NCI-H1092 (cell line): ENCODE data around the gene HSPA4L.

ENCODE experiments used
- DNase-seq: peaks from one replicate; lab custom pipeline; 2025; lab: John Stamatoyannopoulos, UW

Gene HSPA4L

DNA sequence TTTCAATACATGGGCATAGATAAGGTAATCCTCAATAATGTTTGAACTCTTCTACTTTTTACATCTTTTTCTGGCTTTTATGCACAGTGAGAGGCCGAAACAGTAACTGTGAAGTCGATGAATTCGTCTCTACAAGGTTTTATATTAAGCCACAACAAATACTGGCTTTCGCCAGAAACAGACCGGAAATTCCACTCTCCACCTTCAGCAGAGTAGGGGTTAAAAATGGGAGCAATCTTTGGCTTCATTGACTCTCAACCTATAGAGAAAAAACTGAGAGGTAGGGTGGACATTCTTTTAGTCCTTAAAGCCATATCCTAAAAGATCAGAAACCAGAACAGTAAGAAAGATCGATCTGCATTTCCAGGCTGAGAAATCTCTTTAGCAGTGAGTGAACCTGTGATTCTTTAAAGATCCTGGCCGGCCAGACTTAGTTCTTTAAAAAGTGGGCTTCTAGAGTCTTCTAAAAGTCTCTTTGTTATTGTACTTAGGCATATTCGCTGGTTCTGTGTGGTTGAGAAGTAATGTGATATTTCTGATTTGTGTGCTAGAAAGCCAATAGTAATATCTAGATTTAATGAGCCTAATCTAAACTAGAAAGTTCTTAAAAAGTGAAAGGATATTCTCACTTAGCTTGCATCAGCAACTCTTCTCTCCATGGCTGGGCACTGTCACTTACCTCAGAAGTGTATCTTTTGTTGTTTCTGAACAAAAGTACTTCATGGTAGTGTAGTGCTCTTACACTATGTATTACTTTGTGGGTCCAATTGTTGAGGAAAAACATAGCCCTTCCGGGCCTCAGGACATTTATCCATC, 2.0 kb downstream of the HSPA4L start:
- no peak for DNase-seq

DNA sequence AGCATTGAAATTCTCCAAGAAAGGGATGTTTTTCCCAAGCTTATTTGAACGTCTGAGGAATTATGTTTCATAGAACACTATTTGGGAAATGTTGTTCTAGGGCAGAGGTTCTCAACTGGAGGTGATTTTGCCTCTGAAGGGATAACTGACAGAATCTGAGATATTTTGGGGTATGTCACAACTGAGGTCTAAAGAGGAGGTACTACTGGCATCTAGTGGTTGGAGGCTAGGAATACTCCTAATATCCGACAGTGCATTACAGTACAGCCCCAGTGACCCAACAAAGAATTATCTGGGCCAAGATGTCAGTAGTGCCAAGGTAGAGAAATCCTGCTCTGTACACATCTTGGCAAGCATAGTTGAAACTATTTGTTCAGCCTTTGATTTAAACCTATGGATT, 6.4 kb downstream of the HSPA4L start:
- DNase-seq: no peak

GRCh38 chr4:127791391-127791790, 9.3 kb downstream of the HSPA4L start:
- DNase-seq: no peak

GRCh38 chr4:127793528-127793927, 11.4 kb downstream of the HSPA4L start:
- no peak for DNase-seq

DNA sequence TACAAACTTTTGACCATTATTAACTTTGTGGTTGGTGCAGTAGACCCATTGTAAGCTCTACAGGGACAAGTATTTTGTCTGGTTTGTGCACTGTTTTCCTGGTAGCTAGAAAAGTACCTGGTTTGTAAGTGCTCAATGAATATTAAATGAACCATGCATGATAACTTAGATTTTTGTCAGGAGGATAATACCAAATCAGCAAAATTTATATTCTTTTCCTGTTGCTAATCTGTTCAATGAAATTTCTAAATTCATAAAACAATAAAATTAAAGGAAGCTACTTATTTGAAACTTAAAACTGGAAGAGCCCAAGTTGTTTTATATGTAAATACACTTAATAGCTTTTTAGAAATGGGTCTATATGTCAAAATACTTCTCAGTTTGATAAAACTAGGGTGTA, 17.6 kb downstream of the HSPA4L start:
- DNase-seq: no peak

- DNase-seq: no peak
Observed at GRCh38 chr4:127809173-127809800, 27.2 kb downstream of the HSPA4L start.

DNA sequence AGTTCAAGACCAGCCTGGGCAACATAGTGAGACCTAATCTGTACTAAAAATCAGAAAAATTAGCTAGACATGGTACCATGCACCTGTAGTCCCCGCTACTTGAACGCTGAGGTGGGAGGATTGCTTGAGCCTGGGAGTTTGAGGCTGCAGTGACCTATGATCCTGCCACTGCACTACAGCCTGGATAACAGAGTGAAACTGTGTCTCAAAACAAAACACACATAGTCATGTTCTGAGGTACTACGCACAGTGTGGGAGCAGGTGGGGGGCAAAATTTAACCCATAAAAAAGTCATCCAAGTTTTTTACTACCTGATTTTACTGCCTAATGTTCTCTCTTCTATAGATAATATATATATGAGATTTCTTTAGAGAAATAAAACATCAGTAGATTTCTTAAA, 28.4 kb downstream of the HSPA4L start:
- DNase-seq: no peak

GRCh38 chr4:127822430-127822829, 40.3 kb downstream of the HSPA4L start:
- DNase-seq: no peak

GRCh38 chr4:127828121-127828520, 46.0 kb downstream of the HSPA4L start:
- no peak for DNase-seq

DNA sequence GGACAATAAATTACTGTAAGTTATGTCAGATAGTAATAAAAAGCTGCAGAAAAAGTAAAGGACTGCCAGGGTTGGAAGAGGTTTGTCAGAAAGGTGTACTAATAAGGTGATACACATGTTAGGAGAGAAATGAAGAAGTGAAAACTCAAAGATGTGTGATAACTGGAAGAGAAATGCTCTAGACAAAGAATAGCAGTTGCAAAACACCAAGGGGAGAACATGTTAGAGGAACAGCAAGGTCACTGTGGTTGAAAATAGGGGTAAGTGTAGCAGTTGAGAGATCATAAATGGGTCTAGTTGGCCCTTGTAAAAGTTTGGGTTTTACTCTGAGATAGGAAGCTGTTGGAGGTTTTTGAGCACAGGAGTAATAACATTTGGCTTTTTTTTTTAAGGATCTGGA, 46.9 kb downstream of the HSPA4L start:
- DNase-seq: no peak

GRCh38 chr4:127832585-127832984, 50.5 kb downstream of the HSPA4L start:
- DNase-seq: no peak

- no peak for DNase-seq
Observed at GRCh38 chr4:127843704-127844600, 61.8 kb downstream of the HSPA4L start.

DNA sequence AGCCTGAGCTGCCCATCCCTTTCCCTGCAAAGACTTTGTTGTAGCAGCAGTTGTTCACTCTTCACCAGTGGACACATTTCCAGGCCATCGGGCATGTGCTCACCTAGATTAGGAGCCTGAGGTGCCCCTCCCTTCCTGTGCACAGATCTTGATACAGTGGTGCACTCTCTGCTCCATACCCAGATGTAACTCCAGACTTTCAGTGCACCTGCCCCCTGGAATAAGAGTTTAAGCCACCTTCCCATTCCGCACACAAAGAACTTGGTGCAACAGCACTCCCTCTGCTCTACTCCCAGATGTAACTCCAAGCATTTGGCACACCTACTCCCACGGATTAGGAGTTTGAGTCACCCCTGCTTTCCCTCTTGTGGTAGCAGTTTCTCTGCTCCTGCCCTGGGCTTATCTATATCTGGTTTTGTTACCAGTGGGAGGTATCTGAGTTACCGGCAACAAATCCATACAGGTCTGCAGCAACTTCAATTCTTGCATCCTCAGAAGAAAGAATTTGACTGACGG, 62.5 kb downstream of the HSPA4L start:
- DNase-seq: no peak

GRCh38 chr4:127846061-127846460, 63.9 kb downstream of the HSPA4L start:
- no peak for DNase-seq

- no peak for DNase-seq
Observed at GRCh38 chr4:127846765-127847164, 64.6 kb downstream of the HSPA4L start.

DNA sequence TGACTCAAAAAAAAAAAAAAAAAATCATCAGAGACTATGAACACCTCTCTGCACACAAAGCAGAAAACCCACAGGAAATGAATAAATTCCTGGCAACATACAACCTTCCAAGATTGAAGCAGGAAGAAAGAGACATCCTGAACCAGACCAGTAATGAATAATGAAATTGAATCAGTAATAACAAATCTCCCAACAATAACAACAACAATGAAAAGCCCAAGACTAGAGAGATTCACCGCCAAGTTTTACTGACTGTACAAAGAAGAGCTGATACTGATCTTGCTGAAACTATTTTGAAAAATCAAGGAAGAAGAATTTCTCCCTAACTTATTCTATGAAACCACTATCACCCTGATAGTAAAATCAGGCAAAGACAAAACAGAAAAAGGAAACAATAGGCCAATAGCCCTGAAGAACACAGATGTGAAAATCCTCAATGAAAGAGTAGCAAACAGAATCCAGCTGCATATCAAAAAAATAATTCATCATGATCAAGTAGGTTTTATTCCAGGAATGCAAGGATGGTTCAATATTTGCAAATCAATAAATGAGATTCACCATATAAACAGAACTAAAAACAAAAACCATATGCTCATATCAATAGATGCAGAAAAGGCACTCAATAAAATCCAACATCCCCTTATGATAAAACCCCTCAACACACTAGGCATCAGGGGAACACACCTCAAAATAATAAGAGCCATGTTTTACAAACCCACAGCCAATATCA, 67.5 kb downstream of the HSPA4L start:
- no peak for DNase-seq

DNA sequence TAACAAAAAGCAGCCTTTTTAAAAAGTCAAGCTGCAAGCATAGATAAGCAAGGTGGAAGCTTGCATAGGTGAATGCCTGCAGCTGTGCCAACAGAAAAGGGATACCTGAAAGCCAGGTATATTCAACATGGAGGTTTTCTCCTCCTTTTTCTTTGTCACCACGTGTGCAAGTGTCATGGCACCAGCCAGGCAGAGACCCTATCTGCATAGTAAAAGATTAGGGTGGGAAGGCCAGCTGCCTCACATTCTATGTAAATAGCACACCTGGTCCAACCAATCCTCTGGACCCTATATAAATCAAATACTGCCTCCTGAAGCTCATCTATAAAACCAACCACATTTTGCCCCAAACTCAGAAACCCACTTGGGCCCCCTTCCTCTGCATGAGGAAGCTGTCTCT, 70.5 kb downstream of the HSPA4L start:
- DNase-seq: no peak

GRCh38 chr4:127856196-127856812, 74.2 kb downstream of the HSPA4L start:
- DNase-seq: no peak

GRCh38 chr4:127856813-127857447, 74.8 kb downstream of the HSPA4L start:
- no peak for DNase-seq

DNA sequence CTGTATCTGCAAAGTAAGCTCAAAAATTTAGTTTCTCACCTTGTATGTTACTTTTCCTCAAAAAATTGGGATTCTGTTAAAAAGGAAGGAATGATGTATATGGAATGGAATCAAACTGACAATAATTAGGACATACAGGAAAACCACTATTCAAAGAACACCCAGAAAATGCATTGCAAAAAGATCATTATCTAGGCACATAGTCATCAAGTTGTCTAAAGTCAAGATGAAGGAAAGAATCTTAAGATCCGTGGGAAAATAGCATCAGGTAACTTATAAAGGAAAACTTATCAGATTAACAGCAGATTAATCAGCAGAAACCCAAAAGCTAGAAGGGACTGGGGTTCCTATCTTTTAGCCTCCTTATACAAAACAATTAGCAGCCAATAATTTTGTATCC, 75.5 kb downstream of the HSPA4L start:
- DNase-seq: no peak

DNA sequence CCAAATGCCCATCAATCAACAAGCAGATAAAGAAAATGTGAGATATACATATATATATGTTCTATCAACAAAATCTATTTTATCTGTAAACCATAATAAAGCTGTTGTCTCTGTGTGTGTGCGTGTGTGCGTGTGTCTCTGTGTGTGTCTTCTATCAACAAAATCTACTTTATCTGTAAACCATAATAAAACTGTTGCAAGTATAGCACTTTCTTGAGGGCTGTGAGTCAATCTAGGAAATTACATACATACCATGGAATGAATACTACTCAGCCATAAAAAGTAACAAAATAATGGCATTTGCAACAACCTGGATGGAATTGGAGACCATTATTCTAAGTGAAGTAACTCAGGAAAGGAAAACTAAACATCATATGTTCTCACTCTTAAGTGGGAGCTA, 86.1 kb downstream of the HSPA4L start:
- no peak for DNase-seq
